Progenitor cell of endocrine pancreas (in vitro differentiated cells): ENCODE measurements around the gene CSPG5. TPM values are rescaled to one million over a fixed set of nuclear protein-coding genes. Genes with fewer than 3 reads are reported as not detected.
A peak's percentile ranks its signal among the peaks of the same experiment; 100 is the strongest.

Source experiments
- DNase-seq: peaks from one replicate; pipeline ENCODE4 v3.0.0; 2021; ENCODE audit warnings: low spot score; ENCODE audit not compliant: unreplicated experiment
- H3K27ac Mint-ChIP-seq: 2 replicates; pipeline ENCODE4 v1.8.0; 2021; ENCODE audit warnings: mild to moderate bottlenecking, moderate library complexity, mixed read lengths
- H3K27me3 Mint-ChIP-seq: 2 replicates; pipeline ENCODE4 v1.8.0; 2021; ENCODE audit warnings: mixed read lengths
- H3K36me3 Mint-ChIP-seq: 2 replicates; pipeline ENCODE4 v1.8.0; 2022; ENCODE audit warnings: mixed read lengths; ENCODE audit not compliant: insufficient read depth
- H3K4me1 Mint-ChIP-seq: 2 replicates; pipeline ENCODE4 v1.8.0; 2021; ENCODE audit warnings: low read depth, mixed read lengths
- H3K4me3 Mint-ChIP-seq: 2 replicates; pipeline ENCODE4 v1.8.0; 2021; ENCODE audit warnings: low read depth, mild to moderate bottlenecking, moderate library complexity, mixed read lengths
- H3K9me3 Mint-ChIP-seq: 2 replicates; pipeline ENCODE4 v1.8.0; 2021; ENCODE audit warnings: low read depth, mixed read lengths
- CTCF ChIP-seq: fragments of 200-600 bp; sonication (generic); IDR thresholded peaks from one replicate; pipeline ENCODE4 v1.5.0; 2021; ENCODE audit warnings: antibody characterized with exemption, mild to moderate bottlenecking; ENCODE audit not compliant: unreplicated experiment
- total RNA-seq: library from RNA; stranded (reverse); gene quantifications from 2 replicates; pipeline ENCODE4 v1.2.1, GENCODE V29; 2021

CSPG5 gene
- total RNA-seq, 1 donor from 2014 or later, result 2.5 TPM

- DNase-seq, result no peak
- Mint-ChIP-seq H3K4me3 (no peak overlapping the region), H3K9me3 (no peaks in the 10 kb centered on the region), H3K27me3 (peaks cover 35% of the 10 kb centered on the region), H3K27ac (no peak overlapping the region), H3K36me3 (peaks cover 12% of the 10 kb centered on the region), H3K4me1 (no peaks in the 10 kb centered on the region)
- no peak for TF ChIP-seq CTCF
Measured at GRCh38 chr3:47581422-47581821, 2.8 kb upstream of the CSPG5 start.

GRCh38 chr3:47580481-47580880 is 1.8 kb upstream of the CSPG5 start:
- DNase-seq, result no peak
- peak overlapping the region; percentile 80 for H3K27ac Mint-ChIP-seq
- peaks cover 38% of the 10 kb centered on the region for H3K27me3 Mint-ChIP-seq
- TF ChIP-seq CTCF, result no peak
- H3K4me3 Mint-ChIP-seq, result no peak overlapping the region
- H3K9me3 Mint-ChIP-seq, result no peaks in the 10 kb centered on the region
- no peaks in the 10 kb centered on the region for H3K4me1 Mint-ChIP-seq
- H3K36me3 Mint-ChIP-seq, result peaks cover 7% of the 10 kb centered on the region

DNA sequence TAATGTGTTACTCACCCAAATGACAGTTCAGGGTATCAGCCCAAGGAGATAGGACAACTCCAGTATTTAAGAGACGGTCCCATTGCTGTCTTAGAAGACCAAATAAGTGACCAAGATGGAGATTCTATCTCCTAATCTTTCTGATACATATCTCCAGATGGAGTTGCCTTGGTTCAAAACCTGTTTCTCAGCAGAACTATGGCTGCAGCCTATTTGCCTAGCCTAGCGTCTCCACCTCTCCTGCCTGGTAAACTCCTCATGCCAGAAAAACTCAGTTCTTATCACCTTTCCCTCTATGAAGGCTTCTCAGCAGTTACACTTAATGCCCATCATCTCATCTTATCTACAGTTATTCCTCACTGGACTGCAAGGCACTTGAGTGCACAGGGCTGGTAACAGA is 1.2 kb upstream of the CSPG5 start:
- H3K27ac Mint-ChIP-seq, result no peak overlapping the region
- peak overlapping the region; percentile 37 for H3K4me3 Mint-ChIP-seq
- H3K27me3 Mint-ChIP-seq, result peaks cover 42% of the 10 kb centered on the region

GRCh38 chr3:47578119-47578632 is 489 bp downstream of the CSPG5 start:
- H3K27ac Mint-ChIP-seq, result no peak overlapping the region
- no peaks in the 10 kb centered on the region for H3K9me3 Mint-ChIP-seq
- H3K27me3 Mint-ChIP-seq, result peaks cover 55% of the 10 kb centered on the region
- peak; percentile 17 for DNase-seq
- TF ChIP-seq CTCF, result no peak
- peak overlapping the region; percentile 57 for H3K4me3 Mint-ChIP-seq
- peaks cover 1% of the 10 kb centered on the region for H3K36me3 Mint-ChIP-seq
- no peaks in the 10 kb centered on the region for H3K4me1 Mint-ChIP-seq

More for the DNA sequence above, 1.2 kb upstream of the CSPG5 start:
- TF ChIP-seq CTCF, result no peak
- H3K9me3 Mint-ChIP-seq, result no peaks in the 10 kb centered on the region
- DNase-seq, result no peak
- peaks cover 2% of the 10 kb centered on the region for H3K36me3 Mint-ChIP-seq
- no peaks in the 10 kb centered on the region for H3K4me1 Mint-ChIP-seq

GRCh38 chr3:47577583-47578118 is 1.0 kb downstream of the CSPG5 start:
- TF ChIP-seq CTCF, result no peak
- Mint-ChIP-seq H3K27me3 (peaks cover 60% of the 10 kb centered on the region), H3K9me3 (no peaks in the 10 kb centered on the region), H3K4me1 (no peaks in the 10 kb centered on the region), H3K4me3 (peak overlapping the region; percentile 57), H3K36me3 (peaks cover 1% of the 10 kb centered on the region), H3K27ac (no peak overlapping the region)
- no peak for DNase-seq
